Measurements from ENCODE around the gene PDRG1. TPM values are rescaled to one million over a fixed set of nuclear protein-coding genes. Genes with fewer than 3 reads are reported as not detected.

The PDRG1 gene
- polyA plus RNA-seq, 1 donor from 2014 or later = 50.6 TPM

DNA sequence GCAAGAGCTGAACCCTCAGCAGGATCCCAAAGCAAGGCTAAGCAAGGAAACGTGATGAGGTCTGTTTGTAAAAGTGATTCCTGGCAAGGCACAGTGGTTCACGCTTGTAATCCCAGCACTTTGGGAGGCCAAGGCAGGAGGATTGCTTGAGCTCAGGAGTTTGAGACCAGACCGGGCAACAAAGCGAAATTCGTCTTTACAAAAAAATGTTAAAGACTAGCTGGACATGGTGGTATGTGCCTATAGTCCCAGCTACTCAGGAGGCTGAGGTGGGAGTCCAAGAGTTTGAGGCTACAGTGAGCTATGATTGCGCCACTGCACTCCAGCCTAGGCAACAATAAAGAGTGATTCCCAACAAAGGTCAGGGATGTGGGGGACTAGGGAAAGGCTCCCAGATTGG is 12.0 kb upstream of the PDRG1 start:
- no peaks in the 10 kb centered on the region for H4K20me1 ChIP-seq (ENCODE audit: insufficient read depth)
- no peaks in the 10 kb centered on the region for H3K36me3 ChIP-seq (ENCODE audit: insufficient read depth, low read length)
- no peak for TF ChIP-seq SMC3 (conservative IDR thresholded peaks at IDR 0.05; ENCODE audit: poor library complexity)
- TF ChIP-seq EZH2 (IDR thresholded peaks at IDR 0.05; ENCODE audit: borderline replicate concordance, insufficient read depth, low read length, poor library complexity, severe bottlenecking) = no peak
- TF ChIP-seq POLR2AphosphoS5 (IDR thresholded peaks at IDR 0.05) = no peak
- no peak for TF ChIP-seq TAF1 (IDR thresholded peaks at IDR 0.05; ENCODE audit: low read depth)
- TF ChIP-seq, protein P1, sequence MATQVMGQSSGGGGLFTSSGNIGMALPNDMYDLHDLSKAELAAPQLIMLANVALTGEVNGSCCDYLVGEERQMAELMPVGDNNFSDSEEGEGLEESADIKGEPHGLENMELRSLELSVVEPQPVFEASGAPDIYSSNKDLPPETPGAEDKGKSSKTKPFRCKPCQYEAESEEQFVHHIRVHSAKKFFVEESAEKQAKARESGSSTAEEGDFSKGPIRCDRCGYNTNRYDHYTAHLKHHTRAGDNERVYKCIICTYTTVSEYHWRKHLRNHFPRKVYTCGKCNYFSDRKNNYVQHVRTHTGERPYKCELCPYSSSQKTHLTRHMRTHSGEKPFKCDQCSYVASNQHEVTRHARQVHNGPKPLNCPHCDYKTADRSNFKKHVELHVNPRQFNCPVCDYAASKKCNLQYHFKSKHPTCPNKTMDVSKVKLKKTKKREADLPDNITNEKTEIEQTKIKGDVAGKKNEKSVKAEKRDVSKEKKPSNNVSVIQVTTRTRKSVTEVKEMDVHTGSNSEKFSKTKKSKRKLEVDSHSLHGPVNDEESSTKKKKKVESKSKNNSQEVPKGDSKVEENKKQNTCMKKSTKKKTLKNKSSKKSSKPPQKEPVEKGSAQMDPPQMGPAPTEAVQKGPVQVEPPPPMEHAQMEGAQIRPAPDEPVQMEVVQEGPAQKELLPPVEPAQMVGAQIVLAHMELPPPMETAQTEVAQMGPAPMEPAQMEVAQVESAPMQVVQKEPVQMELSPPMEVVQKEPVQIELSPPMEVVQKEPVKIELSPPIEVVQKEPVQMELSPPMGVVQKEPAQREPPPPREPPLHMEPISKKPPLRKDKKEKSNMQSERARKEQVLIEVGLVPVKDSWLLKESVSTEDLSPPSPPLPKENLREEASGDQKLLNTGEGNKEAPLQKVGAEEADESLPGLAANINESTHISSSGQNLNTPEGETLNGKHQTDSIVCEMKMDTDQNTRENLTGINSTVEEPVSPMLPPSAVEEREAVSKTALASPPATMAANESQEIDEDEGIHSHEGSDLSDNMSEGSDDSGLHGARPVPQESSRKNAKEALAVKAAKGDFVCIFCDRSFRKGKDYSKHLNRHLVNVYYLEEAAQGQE (IDR thresholded peaks at IDR 0.05; ENCODE audit: borderline replicate concordance) = no peak
- no peak for TF ChIP-seq MXI1 (conservative IDR thresholded peaks at IDR 0.05; ENCODE audit: poor library complexity, severe bottlenecking)
- H2AFZ ChIP-seq (ENCODE audit: low read depth, low read length) = no peak overlapping the region
- no peak overlapping the region for H3K27ac ChIP-seq (ENCODE audit: low read length)
- peaks cover 8% of the 10 kb centered on the region for H3F3A ChIP-seq (ENCODE audit: insufficient read depth, low read length, poor library complexity, severe bottlenecking)
- no peaks in the 10 kb centered on the region for H3K9me2 ChIP-seq (ENCODE audit: insufficient read depth, low read length)
- no peak overlapping the region for H3K4me2 ChIP-seq (ENCODE audit: low read length)
- no peak overlapping the region for H3K9ac ChIP-seq (ENCODE audit: low read length)
- H3K9me3 ChIP-seq (ENCODE audit: low read length) = no peaks in the 10 kb centered on the region
- H3K79me2 ChIP-seq (replicated peaks; ENCODE audit: insufficient read depth, low read length) = peaks cover 12% of the 10 kb centered on the region
- peaks cover 24% of the 10 kb centered on the region for H3K27me3 ChIP-seq (ENCODE audit: insufficient read depth, low read depth, low read length)
- H3K4me3 ChIP-seq (ENCODE audit: low read length) = no peak overlapping the region

DNA sequence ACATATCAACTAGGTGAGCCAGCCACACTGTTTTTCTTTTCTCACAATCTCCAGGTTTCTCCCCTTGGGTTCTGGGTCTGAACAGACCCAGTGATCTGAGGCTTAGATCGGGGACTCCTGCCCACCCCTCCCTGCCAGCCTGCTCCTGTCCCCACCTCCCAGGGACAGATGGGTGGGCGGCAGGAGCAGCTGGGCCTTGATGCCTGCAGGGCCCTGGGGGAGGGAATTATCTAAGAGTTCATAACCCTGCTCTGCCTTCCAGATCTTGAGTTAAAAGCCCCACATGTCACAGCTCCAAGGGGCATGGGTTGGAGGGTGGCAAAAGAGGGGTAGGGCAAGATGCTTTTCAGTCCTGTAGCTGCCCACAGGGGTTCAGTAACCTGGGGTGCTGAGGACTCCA is 10.9 kb upstream of the PDRG1 start:
- Histone ChIP-seq H3K9me3 (ENCODE audit: low read length) (no peaks in the 10 kb centered on the region), H2AFZ (ENCODE audit: low read depth, low read length) (no peak overlapping the region), H3K36me3 (ENCODE audit: insufficient read depth, low read length) (no peaks in the 10 kb centered on the region), H3K4me2 (ENCODE audit: low read length) (no peak overlapping the region), H3K9me2 (ENCODE audit: insufficient read depth, low read length) (no peaks in the 10 kb centered on the region), H4K20me1 (ENCODE audit: insufficient read depth) (no peaks in the 10 kb centered on the region), H3K27me3 (ENCODE audit: insufficient read depth, low read depth, low read length) (peaks cover 24% of the 10 kb centered on the region), H3K9ac (ENCODE audit: low read length) (no peak overlapping the region), H3K4me3 (ENCODE audit: low read length) (no peak overlapping the region), H3K79me2 (replicated peaks; ENCODE audit: insufficient read depth, low read length) (peaks cover 9% of the 10 kb centered on the region), H3K27ac (ENCODE audit: low read length) (no peak overlapping the region), H3F3A (ENCODE audit: insufficient read depth, low read length, poor library complexity, severe bottlenecking) (peaks cover 8% of the 10 kb centered on the region)
- TF ChIP-seq TAF1 (IDR thresholded peaks at IDR 0.05; ENCODE audit: low read depth) = no peak
- TF ChIP-seq RAD21 (conservative IDR thresholded peaks at IDR 0.05) = no peak
- TF ChIP-seq POLR2AphosphoS5 (IDR thresholded peaks at IDR 0.05) = no peak
- TF ChIP-seq, protein P1 (IDR thresholded peaks at IDR 0.05; ENCODE audit: borderline replicate concordance) = no peak
- no peak for TF ChIP-seq MXI1 (conservative IDR thresholded peaks at IDR 0.05; ENCODE audit: poor library complexity, severe bottlenecking)
- TF ChIP-seq, protein P2, sequence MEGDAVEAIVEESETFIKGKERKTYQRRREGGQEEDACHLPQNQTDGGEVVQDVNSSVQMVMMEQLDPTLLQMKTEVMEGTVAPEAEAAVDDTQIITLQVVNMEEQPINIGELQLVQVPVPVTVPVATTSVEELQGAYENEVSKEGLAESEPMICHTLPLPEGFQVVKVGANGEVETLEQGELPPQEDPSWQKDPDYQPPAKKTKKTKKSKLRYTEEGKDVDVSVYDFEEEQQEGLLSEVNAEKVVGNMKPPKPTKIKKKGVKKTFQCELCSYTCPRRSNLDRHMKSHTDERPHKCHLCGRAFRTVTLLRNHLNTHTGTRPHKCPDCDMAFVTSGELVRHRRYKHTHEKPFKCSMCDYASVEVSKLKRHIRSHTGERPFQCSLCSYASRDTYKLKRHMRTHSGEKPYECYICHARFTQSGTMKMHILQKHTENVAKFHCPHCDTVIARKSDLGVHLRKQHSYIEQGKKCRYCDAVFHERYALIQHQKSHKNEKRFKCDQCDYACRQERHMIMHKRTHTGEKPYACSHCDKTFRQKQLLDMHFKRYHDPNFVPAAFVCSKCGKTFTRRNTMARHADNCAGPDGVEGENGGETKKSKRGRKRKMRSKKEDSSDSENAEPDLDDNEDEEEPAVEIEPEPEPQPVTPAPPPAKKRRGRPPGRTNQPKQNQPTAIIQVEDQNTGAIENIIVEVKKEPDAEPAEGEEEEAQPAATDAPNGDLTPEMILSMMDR (IDR thresholded peaks at IDR 0.05; ENCODE audit: poor library complexity, severe bottlenecking) = no peak
- no peak for TF ChIP-seq EP300 (conservative IDR thresholded peaks at IDR 0.05; ENCODE audit: poor library complexity, severe bottlenecking)
- TF ChIP-seq SMC3 (conservative IDR thresholded peaks at IDR 0.05; ENCODE audit: poor library complexity) = no peak
